Measurements from ENCODE around the gene ZNF326.

Gene ZNF326

DNA sequence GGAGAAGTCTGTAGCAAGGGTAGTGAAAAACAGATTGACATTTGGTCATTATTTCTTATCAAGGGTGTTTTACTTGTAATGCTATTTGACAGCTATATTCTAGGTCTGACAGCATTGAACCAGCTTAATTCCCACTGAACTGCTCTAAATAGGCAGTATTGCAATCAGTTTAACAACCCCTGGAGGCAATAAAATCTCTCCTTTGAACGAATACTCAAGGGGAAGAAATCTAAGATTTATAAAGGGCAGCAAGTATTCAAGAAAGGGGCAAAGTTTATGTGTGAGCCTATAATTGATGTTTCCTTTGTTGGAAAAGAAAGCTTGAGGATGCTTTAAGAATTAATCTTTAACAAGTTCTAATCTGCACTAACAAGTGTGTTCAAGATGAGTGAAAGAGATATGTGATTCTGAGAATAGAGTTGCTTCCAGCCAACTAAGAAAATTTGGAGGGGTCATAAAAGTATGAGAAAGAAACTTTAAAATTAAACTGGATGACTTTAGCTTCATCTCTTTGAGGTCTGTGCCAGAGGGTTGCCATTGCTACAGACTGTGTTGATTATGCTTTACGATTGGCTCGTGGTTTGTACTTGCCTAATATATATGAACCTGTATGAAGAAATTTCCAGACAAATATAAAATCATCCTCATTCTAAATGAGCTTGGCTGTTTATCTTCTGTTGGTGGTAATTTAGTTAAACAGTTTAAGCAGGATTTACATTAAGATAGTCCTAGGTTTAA, 72.5 kb downstream of the ZNF326 start:
- TF ChIP-seq, protein P1, sequence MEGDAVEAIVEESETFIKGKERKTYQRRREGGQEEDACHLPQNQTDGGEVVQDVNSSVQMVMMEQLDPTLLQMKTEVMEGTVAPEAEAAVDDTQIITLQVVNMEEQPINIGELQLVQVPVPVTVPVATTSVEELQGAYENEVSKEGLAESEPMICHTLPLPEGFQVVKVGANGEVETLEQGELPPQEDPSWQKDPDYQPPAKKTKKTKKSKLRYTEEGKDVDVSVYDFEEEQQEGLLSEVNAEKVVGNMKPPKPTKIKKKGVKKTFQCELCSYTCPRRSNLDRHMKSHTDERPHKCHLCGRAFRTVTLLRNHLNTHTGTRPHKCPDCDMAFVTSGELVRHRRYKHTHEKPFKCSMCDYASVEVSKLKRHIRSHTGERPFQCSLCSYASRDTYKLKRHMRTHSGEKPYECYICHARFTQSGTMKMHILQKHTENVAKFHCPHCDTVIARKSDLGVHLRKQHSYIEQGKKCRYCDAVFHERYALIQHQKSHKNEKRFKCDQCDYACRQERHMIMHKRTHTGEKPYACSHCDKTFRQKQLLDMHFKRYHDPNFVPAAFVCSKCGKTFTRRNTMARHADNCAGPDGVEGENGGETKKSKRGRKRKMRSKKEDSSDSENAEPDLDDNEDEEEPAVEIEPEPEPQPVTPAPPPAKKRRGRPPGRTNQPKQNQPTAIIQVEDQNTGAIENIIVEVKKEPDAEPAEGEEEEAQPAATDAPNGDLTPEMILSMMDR (IDR thresholded peaks at IDR 0.05) = no peak

DNA sequence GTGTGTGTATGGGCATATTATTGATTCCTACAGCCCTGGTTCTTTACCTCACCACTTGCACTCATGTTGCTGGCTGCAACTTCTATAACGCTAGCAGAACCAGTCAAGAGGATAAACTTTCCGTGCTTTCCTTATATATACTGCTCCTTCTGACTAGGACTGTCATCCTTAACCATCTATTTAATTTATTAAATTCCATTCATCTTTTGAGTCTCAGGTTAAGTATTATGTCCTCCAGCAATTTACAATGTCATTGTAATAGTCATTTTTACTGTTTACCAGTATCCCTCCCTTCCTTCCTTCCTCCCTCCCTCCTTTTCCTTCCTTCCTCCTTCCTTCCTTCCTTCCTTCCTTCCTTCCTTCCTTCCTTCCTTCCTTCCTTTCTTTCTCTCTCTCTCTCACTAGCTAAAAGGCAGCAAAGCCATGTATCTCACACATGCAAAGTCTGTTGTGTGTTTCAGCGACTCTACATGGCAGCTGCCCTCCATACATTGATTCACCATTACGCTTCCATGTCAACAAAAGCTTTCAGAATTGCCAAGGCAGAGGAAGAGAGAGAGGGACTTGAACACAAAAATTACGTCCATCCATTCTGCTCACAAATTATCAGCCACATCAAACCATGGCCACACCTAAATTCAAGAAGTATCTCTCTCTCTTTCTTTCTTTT, 73.8 kb downstream of the ZNF326 start:
- TF ChIP-seq, protein P1 (IDR thresholded peaks at IDR 0.05) = no peak

DNA sequence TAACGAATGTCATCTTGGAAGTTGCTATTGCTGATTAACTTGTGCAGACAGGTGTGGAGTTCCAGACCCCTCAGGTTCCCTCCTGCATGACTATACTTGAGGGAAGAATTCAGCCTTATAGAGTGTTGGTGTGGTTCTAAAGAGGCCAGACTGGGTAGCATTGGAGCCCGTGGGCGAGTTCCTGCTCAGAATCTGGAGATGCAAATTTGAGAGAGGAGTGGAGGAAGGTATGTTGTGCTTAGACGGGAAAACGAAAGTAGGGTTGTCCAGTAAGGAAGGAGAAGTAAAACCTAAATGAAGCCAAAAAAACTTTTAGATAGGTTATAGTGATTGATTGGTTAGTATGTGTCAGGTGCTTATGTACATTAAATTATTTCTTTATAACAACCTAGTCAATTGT, 79.2 kb downstream of the ZNF326 start:
- TF ChIP-seq, protein P1 (IDR thresholded peaks at IDR 0.05) = no peak

DNA sequence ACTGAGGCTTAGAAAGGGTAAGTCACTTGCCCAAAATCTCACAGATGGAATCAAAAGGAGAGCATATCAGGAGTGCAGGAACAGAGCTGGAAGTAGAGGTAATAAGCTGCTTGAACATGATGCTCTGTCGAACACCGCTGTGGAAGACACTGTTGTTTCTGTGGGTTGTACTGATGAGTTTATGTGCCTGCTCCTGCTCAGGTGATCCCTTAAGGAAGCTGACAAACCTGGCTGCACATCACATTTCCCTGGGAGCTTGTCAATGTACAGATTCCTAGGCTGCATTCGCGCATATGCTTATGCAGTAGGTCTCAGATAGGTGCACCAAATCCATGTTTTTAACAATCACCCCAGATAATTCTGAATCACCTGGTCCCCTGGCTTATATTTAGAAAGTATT, 79.7 kb downstream of the ZNF326 start:
- TF ChIP-seq, protein P1 (IDR thresholded peaks at IDR 0.05) = no peak

DNA sequence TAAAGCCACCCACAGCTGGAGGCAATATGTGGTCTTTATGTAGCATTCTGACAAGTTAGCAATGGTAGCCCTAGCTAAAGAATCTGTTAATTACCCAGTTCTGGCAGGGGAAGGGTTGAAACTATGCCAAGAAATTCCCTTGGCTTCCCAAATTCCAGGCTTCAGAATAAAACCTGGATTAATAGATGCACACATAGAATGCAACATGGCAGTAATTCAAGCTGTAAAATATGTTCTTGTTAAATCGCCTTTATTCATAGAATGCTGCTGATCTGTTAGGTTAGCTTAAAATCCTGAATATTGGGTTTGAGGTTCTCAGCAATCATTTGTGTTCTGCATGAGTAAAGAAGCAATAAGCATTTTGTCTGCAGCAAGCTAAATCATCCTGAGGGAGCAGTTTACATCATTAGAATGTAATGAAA, 80.1 kb downstream of the ZNF326 start:
- TF ChIP-seq, protein P1 (IDR thresholded peaks at IDR 0.05) = no peak

DNA sequence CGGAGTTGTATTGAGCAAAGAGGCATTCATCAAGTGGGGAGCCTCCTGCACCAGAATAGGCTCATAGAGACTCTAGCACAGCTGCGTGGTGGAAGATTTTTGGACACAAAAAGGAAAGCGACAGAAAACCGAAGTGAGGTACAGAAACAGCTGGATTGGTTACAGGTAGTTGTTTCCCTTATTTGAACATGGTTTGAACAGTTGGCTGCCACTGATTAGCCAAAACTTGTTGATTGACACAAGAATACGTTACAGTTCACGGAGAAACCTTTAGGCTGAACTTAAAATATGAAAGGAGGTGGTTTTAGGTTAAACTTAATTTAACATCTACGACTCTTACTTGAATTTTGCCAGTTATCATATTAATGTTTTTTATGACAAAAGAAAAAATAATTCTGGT, 89.1 kb downstream of the ZNF326 start:
- TF ChIP-seq, protein P1 (IDR thresholded peaks at IDR 0.05) = no peak
